HG02938 (cell line): ENCODE results near the gene AGAP2.

Experiments used
- ATAC-seq: cut with Tn5 transposase; IDR thresholded peaks from one replicate; pipeline ENCODE4 v1.9.1; 2021; ENCODE audit warnings: mild to moderate bottlenecking, moderate library complexity; ENCODE audit not compliant: unreplicated experiment

The AGAP2 gene

DNA sequence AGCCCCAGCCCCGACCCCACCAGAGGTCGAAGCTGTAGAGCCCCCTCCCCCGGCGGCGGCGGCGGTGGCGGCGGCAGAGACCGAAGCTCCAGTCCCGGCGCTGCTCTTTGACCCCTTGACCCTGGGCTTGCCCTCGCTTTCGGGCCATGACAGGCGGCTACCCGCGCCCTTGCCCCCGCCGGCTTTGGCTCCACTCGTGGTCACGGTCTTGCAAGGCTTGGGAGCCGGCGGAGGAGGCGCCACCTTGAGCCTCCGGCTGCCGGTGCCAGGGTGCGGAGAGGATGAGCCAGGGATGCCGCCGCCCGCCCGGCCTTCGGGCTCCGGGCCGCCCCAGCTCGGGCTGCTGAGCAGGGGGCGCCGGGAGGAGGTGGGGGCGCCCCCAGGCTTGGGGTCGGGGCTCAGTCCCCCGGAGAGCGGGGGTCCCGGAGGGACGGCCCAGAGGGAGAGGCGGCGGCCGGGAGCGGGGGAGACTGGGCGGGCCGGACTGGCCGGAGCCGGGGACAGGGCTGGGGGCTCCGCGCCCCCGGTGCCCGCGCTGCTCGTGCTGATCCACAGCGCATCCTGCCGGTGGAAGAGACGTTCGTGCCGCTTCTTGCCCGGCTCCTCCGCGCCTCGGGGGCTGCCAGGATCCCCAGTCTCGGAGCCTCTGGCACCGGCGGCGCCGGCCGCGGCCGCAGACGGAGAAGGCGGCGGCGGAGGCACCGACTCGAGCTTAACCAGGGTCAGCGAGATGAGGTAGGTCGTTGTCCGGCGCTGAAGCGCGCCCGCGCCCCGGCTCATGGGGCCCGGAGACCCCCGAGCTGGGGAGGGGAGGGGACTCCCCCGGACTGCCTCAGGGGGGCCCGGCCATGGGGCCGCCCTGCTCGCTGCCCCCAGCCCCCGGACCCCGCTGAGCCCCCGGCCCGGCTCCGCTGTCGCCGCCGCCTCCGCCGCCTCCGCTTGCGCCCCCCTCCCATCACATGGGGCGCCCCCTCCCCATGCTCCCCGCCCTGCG, 778 bp downstream of the AGAP2 start:
- ATAC-seq, result no peak

DNA sequence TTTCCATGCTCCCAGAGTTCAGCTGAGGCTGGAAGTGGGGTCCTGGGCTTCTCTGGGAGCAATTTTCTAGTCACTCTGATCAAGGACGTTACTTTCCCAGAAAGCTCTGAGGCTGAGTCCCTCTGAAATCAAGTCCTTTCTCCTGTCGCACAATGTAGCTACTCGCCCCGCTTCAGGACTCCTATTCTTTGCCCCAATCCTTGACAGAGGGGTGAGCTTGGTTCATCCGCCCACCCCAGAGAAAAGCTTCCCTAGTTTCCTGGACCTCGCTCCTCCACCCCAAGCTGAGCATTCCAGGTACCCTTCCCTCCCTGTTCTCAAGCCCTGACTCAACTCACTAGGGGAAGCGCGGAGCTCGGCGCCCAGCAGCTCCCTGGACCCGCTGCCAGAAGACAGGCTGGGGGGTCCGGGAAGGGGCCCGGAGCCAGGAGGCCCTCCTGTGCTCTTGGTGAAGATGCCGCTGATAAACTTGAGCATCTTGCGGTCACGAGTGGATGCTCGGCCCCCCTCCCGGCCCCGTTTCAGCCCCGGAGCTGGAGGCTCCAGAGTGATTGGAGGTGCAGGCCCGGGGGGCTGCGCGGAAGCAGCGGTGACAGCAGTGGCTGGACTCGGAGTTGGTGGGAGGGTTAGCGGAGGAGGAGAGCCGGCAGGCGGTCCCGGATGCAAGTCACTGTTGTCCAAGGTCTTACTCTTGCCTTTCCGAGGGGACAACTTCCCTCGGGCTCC, 1.6 kb downstream of the AGAP2 start:
- ATAC-seq, result no peak

DNA sequence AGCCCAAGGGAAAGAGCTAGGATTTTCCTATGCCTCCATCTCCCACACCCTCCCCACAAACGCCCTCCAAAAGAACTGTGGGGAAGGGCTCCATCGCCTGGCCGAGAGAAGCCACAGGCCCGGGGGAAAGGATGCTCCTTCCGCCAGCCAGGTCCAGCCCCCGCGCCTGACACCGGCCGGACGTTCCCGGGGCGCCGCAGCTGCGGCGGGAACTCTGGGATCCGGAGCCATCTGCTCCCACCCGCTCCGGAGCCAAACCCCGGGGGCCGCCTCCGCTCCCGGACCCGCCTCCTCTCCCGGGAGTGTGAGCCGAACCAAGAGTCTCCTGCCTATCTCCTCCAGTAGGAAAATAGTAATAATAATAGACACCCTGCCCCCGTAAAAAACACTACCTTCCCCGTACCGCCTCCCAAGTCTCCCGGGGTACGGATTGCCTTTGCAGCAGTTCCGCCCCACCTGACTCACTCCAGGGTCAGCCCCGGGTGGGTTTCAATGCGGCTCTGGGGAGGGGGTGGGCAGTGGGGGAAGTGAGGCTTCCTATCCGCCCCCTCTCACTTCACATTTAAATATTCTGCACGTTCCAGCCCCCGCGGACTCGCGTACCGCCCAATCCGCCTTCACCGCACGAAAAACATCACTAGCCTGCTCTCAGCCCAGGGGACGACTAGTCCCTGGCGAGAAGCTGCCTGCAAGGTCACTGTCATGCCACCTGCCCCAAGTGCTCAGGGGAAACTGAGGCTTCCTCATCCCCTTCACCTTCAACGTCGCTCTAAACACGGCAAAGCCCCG, 2.4 kb downstream of the AGAP2 start:
- no peak for ATAC-seq

DNA sequence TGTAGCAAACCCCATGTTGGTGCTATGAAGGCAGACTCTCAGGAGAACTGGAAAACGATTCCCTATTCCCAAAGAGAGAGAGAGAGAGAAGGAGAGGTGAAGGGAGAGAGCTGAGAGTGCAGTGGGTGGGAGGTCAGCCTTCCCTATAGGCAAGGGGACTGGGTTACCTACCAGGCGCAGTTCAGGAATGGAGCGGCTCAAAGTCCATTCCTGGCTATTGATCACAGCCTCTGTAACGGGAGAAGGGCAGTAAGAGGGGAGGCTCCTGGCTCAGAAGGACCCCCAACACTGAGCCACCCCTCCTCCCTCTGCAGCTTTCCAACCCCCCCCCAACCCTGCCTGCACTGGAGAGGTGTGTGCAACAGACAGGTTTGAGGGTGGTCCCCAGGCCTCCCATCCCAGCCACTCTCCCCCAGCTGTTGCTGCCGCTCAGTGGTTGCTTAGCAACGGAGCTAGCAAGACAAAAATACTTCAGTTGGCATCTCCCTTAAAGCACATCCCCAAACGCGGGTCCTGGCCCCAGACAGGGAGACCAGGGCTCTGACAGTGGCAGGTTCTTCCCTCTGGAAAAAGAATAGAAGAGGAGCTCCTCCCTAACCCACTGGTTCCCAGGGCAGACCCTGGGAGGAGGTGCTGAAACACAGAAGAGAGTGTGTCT, 3.2 kb downstream of the AGAP2 start:
- ATAC-seq, result no peak

DNA sequence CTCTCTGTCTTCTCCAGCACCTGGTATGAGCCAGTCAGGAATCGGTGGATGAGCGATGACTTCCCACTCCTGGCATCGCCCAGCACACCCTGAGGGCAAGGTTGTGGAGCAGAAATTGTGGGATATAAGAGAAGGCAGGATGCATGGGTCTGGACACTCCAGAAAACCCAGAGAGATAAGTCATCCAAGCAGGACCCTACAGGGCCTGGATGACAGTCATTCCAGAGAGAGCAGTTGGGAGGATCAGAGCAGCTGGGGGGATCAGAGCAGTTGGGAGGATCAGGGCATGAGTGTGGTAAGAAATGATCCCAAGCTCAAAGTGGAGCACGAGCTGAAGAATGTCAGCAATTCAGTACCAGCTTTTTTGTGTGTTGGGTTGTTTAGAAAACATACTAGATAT, 4.0 kb downstream of the AGAP2 start:
- no peak for ATAC-seq

DNA sequence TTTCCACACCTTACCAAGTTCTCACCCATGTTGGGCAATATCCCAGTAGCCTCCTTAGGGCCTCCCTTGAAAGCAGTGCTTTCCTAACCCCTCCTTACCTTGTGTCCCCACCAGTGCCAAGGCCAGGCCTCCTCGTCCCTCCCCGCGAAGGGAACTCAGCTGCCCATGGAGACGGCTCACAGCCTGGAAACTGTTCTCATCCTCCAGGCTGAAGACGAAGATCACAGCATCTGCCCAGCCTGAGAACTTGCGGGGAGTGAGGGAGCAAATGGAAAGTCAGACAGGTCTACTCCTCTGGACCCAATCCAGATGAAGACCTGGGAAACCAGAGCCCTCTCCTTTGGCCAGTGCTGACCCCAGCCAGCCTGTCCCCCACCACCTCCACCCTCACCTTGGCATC, 4.6 kb downstream of the AGAP2 start:
- no peak for ATAC-seq

DNA sequence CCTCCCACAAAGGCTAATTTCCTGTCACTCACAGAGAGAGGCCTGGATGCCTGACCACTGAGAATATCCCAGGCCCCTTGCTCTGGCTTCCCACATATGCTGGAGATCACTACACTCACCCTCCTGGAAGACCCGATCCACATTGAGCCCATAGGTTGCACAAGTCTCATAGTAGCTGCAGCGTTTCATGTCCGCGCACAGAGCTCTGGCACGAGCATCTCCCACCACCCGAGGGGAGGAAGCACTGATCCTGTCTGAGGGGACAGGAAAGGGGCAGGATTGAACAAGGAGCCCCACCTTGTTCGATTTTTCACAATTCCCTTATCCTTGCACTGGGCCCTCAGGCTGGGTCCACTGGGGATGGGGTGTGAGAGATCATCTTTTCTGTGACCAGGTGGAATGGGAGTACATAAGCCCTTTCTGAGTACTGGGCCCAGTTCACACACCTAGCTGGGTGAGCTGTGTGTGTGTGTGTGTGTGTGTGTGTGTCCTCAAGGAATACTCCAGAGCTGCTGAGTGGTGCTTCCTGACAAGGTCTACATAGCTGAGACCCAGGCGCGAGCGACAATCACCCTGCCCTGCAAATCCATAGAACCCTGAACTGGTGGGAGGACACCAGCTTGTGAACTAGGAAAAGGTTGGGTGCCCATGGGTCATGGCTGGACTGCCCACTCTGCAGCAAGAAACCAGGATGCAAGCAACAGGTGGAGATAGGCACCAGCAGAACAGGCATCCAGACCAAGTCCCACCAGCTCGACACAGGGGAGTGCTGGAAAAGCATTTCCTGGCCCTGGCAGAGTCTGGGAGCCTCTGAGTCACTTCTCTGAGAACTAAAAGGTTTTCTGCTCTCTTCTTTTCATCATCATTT, 5.6 kb downstream of the AGAP2 start:
- no peak for ATAC-seq

DNA sequence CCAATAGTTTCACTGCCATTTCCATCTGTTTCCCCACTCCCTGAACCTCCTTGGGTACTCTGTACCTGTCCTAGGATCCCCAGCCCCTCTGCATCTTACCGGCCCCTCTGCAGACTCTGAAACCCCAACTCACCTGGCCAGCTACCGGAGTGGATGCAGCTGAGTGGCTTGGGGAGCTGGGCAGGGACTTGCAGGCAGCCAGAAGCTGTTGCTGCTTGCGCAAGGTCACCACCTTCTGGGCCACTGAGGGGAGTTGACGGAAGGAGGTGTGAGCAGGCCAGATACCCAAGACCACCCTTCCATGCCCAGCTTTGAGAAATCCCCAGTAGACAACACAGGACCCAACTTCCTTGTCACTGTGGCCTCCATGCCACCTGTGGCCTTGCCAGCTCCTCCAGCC, 6.3 kb downstream of the AGAP2 start:
- ATAC-seq, result no peak

DNA sequence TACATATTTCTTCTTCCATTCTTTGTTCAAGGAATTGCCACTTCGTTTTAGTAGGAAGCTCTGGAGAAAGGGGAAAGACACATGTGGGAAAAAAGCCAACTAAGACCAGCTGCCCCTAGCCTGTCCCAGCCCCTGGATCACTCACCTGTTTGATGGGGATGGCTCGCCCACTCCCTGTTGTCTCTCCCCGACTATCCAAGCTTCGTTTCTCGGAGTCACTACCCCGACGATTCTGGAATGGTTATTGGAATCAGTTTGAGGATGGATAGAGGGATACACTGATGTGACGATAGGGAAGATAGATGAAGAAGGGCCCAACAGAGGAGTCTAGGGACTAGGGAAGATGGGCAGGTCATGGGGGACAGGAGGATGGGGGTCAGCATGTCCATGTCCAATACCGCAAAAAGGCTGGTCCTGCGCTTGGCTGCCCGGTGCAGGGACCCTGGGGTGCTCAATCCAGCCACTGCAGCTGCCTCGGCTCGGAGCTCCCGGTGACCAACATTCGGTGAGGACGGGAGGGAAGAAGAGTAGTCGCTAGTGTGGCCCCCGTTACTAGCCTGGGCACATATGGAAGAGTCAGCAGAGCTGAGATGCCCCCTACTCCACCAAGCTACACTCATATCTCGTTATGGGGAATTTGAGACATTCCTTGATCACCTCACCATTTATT, 7.0 kb downstream of the AGAP2 start:
- no peak for ATAC-seq

DNA sequence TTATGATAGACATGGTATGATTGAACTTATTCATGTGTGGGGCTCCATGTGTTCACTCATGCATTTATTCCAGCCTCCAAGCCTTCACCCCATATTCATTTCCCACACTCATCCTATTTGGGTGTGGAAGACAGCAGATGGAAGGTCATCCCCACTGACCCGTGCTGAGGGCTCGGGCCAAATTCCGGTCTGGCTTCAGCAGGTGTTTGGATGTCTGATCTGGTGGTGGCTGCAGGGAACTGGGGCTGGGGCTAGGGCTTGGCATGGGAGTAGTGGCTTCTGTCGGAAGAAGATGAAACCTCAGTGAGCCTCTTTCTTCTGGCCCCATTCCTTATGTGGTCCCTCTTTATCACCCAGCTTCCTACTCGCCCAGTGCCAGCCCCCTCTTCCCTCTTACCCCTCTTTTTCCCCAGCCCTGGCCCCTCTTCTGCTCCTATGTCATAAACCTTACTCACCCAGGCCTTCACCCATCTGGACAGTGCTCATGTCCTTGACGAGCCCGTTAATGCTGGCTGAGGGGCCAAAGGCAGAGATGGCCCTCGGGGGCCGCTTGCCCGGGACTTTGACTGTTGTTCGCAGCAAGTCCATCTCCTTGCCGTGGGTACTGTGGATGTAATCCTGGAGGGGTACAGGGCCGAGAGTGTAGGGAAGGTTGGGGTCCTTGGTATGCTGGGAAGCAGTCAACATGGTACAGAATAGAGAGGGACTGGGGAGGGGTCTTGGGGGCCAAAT, 8.0 kb downstream of the AGAP2 start:
- no peak for ATAC-seq

DNA sequence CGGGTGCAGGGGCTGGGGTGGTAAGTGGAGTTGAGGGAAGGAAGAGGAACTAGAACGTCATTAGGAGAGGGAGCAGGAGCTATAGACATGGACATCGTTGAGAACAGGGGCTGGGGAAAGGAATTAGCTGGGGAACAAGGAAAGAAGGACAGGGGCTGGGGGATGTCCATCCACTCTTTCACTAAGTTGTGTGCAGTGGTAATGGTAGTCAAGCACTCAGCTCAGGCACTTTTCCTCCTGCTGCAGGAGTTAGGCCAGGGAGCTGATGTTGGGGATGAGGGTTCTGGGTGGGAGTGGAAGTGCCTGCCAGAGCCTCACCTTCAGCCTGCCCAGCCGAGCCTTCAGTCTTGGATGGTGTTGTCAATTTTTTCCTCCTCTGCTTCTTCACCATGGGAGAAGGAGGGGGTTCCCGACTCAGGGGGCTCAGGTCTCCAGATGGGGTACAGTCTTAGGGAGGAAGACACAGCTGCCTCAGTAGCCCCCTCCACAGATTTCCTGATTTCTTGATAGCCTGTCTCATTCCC, 9.2 kb downstream of the AGAP2 start:
- ATAC-seq, result no peak

DNA sequence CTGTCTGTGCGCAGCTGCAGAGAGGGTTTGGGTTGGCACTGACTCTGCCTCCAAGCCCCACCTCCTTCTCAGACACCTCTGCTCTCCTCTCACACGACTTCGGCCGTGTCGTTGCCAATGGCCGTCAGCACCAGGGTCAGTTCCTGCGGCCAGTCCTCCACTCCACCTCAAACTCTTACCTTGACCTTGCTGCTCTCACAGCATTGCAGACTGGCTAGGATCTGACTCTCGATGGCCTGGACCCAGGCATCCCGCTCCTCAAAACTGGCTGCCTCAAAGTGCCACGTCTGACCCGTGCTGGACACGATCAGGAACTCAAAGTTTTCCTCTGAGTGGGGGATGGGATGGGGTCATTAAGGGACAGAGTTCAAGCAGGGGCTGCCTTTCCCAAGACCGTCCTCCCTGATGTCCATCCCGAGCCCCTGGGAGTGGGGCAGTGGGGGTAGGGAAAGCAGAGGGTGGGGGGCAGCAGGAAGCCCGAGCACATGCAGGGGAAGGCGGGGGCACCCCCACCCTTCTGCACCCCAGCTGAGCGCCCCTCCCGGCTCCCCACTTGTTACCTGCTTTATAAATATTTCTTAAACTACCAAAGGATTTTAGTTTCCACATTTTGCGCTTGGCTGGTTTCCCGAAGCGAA, 10.7 kb downstream of the AGAP2 start:
- no peak for ATAC-seq

DNA sequence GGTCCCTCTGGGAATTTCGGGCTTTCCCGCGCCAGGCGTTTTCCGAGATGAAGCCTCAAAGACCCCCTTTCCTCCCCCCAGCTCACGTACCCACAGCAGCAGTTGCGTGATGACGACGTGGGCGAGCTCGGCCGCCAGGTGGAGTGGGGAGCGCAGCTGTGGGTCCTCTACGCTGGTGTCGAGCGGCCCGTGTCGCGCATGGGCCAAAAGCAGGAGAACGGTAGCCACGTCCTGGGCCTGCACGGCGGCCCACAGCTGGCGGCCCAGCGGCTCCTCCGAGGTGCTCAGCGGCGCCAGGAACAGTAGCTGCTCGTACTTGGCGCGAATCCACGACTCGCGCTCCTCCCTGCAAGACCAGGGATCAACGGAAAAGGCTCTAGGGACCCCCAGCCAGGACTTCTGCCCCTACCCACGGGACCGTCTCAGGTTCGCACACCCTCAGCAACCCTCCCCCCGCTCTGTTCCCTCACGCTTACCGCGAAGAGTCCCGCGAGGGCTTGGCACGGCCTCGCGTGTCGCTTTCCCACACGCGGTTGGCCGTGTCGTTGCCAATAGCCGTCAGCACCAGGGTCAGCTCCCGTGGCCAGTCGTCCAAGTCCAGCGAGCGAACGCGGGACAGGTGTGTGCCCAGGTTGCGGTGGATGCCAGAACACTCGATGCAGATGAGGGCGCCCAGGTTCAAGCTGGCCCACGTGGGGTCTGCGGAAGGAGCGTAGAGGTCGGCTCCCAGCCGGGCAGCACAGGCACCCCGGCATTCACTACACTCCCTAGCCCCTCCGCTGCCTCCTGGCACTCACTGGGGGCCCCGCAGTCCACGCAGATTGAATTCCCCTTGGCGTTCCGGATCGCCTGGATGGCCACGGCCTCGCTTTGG, 11.4 kb downstream of the AGAP2 start:
- ATAC-seq, result no peak

DNA sequence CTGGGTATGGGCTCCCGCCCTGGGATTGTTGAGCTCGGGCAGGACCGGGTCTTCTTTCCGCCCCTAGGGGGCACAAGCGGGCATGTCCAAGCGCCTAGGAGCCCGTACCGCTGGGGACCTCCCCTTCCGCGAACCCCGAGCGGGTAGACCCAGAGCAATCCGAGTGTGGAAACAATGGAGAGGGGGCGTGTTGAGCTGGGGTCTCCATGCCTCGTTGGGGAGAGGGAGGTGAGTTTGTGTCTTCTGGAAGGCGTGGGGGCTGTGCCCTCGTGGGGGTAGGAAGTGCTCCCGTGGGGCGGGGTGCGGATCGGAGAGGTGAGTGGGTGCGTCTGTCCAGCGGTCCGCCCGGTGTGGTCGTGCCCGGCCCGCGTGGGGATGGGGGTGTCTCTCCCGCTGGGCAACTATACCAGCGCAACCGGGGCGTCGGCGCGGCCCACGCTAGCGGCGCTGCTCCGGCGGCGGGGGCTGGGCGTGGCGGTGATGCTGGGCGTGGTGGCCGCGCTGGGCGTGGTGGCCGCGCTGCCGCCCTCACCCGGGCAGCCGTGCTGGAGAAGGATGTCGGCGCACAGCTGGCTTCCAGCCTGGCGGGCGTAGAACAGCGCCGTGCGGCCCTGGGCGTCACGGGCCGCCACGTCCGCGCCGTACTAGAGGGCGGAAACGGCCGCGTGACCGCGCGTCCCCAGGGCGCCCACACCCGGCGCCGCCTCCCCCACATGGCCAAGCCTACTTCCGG, 12.2 kb downstream of the AGAP2 start:
- no peak for ATAC-seq

DNA sequence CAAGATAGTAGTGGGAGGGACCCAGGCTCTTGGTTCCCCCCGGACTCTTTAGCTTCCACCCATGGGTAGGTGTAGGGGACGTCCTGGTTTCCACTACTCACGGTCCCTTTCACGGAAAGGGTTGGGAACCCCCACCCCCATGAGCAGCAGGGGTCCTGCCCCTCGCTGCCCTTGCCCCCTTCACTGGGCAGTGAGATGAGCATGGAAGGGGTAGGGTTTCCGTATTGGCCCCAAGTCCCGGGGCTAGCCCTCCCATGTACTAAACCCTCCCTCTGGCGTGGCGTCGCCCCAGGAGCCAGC, 12.7 kb downstream of the AGAP2 start:
- no peak for ATAC-seq

DNA sequence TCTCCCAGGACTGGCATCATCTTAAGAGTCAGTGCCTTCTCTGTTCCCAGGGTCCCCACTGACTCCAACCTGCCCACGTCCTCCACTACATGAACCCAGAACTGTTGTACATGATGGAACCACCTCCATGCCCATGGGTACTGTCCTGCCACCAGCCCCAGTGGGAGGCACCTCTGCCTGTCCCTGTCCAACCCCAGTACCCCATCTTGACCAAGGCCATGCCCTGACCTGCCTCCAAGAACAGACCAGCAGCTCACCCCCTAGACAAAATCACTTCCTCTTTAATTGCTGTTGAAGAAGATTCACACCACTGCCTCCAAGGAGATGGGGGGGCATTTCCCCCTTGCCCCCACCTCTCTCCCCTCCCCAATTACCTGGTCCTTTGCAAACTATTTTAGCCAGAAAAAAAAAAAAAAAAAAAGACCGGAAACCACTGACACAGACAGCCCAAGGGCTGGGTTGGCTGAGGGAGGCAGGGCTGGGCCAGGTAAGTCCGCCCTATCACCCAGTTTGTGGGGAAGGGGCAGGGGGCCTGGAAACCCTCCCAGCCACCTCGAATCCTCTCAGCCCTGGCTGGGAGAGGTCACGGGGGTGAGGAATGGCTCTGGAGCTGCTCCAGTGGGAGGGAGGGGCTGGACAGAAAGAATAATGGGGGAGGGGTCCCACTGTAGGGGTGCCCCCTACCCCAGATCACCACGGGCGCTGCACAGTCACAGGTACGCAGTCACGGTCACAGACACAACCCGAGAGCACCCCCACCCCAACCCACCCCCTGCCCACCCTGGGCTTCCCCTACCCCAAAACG, 13.4 kb downstream of the AGAP2 start:
- ATAC-seq, result no peak
